NCI-H748 treated with DMSO at 0.1 percent for 48 hours (cell line): ENCODE measurements around the gene APOL2.
"Not testable (repeated sequence)": the region's sequence is repeated elsewhere in the genome, so short reads cannot be mapped to it uniquely, and the experiment has no call there.

Source experiments
- DNase-seq: peaks from one replicate; lab custom pipeline; 2025; lab: John Stamatoyannopoulos, UW

The APOL2 gene

GRCh38 chr22:36243986-36244385, 4.7 kb upstream of the APOL2 start:
- no peak for DNase-seq

GRCh38 chr22:36239150-36239400, 252 bp downstream of the APOL2 start:
- DNase-seq: no peak

GRCh38 chr22:36238373-36239149, 766 bp downstream of the APOL2 start:
- peak; percentile 0 for DNase-seq

- no peak for DNase-seq
Measured at GRCh38 chr22:36237462-36238372, 1.6 kb downstream of the APOL2 start.

- DNase-seq: peak; percentile 35
Measured at GRCh38 chr22:36236388-36237319, 2.7 kb downstream of the APOL2 start.

GRCh38 chr22:36235585-36235984, 3.7 kb downstream of the APOL2 start:
- no peak for DNase-seq

GRCh38 chr22:36234919-36235318, 4.4 kb downstream of the APOL2 start:
- DNase-seq: no peak

GRCh38 chr22:36234213-36234612, 5.1 kb downstream of the APOL2 start:
- DNase-seq: no peak

- no peak for DNase-seq
Measured at GRCh38 chr22:36233796-36234195, 5.5 kb downstream of the APOL2 start.

GRCh38 chr22:36232715-36233401, 6.5 kb downstream of the APOL2 start:
- DNase-seq: no peak

GRCh38 chr22:36231051-36231450, 8.3 kb downstream of the APOL2 start:
- not testable (repeated sequence) for DNase-seq

- not testable (repeated sequence) for DNase-seq
Measured at GRCh38 chr22:36229649-36230048, 9.7 kb downstream of the APOL2 start.

GRCh38 chr22:36228944-36229343, 10.4 kb downstream of the APOL2 start:
- no peak for DNase-seq

GRCh38 chr22:36228369-36228768, 11.0 kb downstream of the APOL2 start:
- not testable (repeated sequence) for DNase-seq

GRCh38 chr22:36227806-36228205, 11.5 kb downstream of the APOL2 start:
- no peak for DNase-seq

GRCh38 chr22:36227396-36227795, 11.9 kb downstream of the APOL2 start:
- DNase-seq: no peak

- DNase-seq: no peak
Measured at GRCh38 chr22:36226189-36226588, 13.1 kb downstream of the APOL2 start.

- no peak for DNase-seq
Measured at GRCh38 chr22:36225333-36225922, 13.9 kb downstream of the APOL2 start.

- DNase-seq: no peak
Measured at GRCh38 chr22:36224245-36224644, 15.1 kb downstream of the APOL2 start.

GRCh38 chr22:36223504-36223903, 15.8 kb downstream of the APOL2 start:
- DNase-seq: no peak

- no peak for DNase-seq
Measured at GRCh38 chr22:36222887-36223450, 16.4 kb downstream of the APOL2 start.
